ENCODE results near the gene FYB2. TPM values are rescaled to one million over a fixed set of nuclear protein-coding genes. Genes with fewer than 3 reads are reported as not detected.
A peak's percentile ranks its signal among the peaks of the same experiment; 100 is the strongest.
"Not testable (repeated sequence)": the region's sequence is repeated elsewhere in the genome, so short reads cannot be mapped to it uniquely, and the experiment has no call there.

Gene FYB2
- total RNA-seq, 1 experiment from 2014 or later = not detected

DNA sequence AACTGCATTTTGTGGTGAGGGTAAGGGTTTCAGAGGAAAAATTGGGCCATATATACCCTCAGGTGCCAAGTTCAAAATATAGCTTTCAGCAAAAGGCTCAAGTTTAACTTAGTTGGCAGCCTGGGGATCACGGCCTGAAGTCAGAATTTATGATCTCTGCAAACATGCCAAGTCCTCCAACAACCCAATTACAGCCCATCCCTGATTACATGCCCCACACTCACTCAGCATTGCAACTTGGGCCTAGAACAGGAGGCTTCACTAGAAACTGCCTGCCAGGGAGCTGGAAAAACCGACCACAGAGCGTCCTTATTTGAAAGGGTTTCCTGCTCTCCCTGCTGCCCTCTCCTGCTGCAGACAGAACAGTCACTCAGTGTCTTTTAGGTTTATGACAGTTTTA lies 12.4 kb downstream of the FYB2 start:
- DNase-seq (ENCODE audit: low spot score) = no peak
- in situ Hi-C loops (cut with HindIII; ENCODE audit: low sequenced_read_pairs) = no loop called here

DNA sequence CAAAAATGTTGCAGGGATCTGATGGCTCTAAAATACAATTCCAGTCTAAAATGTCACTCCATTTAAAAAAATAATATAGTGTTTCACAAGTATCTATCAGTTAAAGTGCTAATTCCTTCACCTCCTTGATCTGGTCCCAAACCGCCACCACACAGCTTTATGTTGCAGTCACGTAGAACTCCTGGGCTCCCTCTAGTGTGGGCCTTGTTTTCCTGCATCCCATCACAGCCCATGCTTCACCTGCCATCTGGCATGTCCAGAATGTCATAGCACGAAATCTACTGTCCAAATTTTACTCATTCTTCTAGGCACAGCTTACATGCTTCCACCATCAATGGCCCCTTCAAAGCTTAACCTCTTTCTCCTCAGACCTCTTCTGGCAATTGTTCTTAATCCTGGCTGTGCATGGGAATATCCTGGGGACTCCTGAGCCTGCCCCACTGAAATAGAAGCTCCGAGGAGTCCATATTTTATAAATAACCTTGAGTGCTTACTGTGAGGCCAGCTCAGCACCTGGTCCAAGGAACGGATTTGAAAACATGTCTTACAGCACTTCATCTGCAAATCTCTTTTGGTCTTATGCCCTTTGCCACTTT lies 15.5 kb downstream of the FYB2 start:
- in situ Hi-C loops (cut with HindIII; ENCODE audit: low sequenced_read_pairs) = no loop called here
- no peak for DNase-seq (ENCODE audit: low spot score)

DNA sequence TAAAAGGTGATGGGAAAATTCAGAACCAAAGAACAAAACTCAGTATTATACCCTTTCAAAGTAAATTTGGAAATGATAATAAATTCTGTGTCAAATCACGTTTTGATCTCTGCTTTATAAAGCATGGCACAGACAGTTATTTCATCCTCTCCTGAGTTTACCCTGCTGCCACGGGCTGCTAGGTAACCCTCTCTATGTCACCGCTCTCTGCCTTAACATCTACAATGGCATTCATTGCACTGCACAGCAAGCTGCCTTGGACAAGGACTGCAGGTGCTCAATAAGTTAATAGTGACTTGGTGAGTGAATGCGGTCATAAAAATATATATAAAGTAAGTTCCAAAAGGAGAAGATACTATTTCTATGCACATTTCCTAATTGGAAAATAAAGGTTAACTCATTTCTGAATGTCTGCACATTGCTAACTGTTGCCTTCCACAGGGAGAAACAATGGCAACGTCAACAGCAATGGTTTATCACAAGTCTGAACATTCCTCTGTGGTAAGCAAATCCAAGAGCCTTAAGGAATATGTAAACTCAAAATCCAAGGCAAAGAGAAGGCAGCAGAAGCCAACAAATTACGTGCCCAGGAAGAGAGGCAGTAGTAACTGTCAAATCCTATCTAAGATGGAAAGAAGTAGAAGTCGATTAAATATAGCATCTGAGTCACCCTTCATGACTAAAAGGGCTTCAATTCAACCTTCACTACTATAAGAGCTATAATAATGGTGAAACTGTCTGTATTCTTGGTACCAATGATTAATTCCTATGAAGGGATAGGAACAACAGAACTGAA lies 19.4 kb downstream of the FYB2 start:
- in situ Hi-C loops (cut with HindIII; ENCODE audit: low sequenced_read_pairs) = no loop called here
- DNase-seq (ENCODE audit: low spot score) = no peak

DNA sequence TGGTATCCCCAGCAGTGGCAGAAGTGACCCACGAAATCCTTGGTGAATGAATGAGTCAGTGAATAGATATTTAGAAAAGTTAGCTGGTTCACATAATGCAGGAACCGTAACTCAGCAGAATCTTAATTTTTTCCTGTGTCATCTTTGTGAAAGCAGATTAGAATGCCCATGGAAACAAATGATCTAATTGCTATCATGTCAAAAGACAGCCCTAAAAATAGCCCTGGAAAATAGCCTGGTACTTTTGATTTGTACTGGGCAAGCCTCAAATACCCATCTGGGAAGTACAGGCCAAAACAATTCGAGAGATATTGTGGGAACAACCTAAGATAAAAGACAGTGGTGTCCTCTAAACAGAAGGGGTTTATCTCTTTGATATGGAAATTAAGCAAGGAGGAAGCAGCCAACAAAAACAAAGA lies 21.1 kb downstream of the FYB2 start:
- DNase-seq (ENCODE audit: low spot score) = peak; percentile 67

DNA sequence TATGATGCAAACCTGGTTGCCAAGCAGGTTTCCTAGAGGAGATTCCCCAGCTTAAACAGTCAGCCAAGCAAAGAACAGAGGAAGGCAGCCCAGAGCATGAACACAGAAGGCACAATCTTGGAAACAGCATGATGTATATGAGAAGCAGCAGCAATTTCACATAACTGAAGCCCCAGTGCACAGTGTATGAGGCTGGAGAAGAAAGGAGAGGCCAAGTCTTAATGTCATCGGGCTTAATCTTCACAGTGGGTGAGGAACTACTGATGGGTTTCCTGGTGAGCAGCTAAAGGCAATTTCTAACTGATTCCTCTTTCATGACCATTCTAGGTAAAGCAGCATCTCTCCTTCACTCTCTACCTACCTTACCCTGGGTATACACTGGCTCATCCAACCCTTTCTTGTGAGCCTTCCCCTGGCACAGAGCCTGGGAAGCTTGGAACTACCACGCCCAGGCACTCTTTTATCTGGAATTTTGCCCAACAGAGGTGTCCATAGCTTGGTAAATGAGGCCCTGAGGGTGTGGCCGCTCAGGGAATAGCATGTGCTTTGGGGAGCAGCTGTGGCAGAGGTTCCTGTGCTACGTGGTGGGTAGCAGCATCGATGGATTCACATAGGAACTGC lies 22.0 kb downstream of the FYB2 start:
- in situ Hi-C loops (cut with HindIII; ENCODE audit: low sequenced_read_pairs) = no loop called here

More for the DNA sequence above, 21.1 kb downstream of the FYB2 start:
- in situ Hi-C loops (cut with HindIII; ENCODE audit: low sequenced_read_pairs) = no loop called here

DNA sequence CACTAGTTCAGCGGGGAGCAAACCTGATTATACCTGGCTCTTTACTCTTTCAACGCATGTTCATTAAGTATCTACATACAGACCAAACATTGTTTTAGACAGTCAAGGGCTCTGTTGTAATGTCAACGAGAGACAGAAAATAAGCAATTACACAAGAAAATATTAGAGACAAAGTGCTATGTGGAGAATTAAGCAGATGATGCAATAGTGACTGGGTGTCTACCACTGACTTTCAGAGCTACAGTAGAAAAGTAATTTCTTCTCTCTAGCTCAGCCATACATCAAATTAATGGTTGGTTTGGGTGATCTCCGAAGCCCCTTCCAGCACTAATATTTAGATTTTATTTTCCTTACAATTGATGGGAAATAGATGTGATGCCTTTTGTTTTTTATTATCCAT lies 23.3 kb downstream of the FYB2 start:
- in situ Hi-C loops (cut with HindIII; ENCODE audit: low sequenced_read_pairs) = no loop called here
- no peak for DNase-seq (ENCODE audit: low spot score)

More for the DNA sequence above, 22.0 kb downstream of the FYB2 start:
- DNase-seq (ENCODE audit: low spot score) = peak; percentile 20

DNA sequence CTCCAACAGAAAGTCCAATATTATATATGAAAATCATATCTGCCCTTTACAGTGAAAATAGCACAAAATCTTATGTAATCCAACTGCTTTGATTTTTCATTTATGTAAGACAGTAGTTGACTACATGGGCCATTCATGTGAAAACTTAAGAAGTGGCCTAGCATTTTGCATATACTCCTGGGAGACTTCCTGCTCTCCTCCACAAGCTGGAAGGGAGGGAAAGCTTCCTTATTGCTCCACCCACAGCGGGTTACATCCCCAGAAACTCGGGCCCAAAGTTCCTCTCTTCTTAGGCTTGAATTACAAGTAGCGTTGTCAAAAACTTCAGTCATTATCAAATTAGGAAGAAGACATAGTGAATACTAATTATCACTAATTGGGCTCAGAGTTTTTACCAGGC lies 29.2 kb downstream of the FYB2 start:
- DNase-seq (ENCODE audit: low spot score) = no peak
- in situ Hi-C loops (cut with HindIII; ENCODE audit: low sequenced_read_pairs) = no loop called here

DNA sequence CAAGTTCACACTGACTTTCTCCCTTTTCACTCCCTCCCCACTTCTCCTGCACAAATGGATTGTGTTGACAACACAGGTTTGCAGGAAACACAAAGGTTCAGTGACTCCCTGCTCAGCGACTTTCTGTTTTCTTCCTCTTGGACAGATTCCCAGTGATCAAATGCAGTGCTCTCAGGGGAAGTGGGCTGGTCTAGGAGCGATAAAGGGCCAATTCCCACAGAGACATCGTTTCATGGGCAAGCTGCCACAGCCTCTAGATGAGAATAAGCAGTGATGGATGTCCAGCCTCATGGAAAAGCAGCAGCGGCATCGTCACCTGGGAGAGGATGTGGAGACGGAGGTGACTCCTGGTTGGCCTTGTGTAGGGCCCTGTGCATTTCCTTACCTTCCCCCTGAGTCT lies 30.6 kb downstream of the FYB2 start:
- in situ Hi-C loops (cut with HindIII; ENCODE audit: low sequenced_read_pairs) = no loop called here
- DNase-seq (ENCODE audit: low spot score) = no peak

DNA sequence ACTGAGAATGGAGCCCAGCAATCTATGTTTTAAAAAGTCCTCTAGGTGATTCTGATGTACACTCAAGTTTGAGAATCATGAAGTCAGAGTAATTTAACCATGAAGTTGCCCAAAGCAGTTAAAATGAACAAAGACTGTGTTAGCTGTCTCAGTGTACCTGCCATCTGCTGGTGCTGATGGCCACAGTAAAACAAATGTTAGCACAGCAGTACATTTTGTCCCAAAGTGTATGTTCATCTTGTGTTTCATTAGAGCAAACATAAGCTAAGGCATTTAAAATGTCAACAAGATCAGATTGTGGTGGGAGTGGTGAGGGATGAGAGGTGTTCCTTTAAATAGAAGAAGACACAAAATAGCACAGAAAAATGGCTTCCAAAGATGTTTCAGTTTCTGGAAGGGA lies 31.1 kb downstream of the FYB2 start:
- in situ Hi-C loops (cut with HindIII; ENCODE audit: low sequenced_read_pairs) = no loop called here
- peak; percentile 18 for DNase-seq (ENCODE audit: low spot score)

DNA sequence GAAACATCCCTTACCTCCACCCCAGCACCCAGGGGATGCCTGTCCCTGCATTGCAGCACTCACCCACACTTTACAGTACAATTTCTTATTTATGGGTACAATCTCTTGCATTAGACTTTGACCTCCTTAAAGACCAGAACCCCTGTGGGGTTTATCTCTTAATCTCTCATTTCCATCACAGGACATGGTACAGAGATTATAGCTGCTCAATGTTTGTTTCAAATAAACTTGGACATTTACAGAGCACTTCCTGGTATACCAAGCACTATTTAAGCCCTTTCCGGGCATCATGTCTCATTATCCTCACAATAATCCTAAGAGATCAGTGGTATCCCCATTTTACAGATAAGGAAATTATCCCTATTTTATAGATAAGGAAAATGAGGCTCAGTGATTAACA lies 31.9 kb downstream of the FYB2 start:
- DNase-seq (ENCODE audit: low spot score) = no peak

DNA sequence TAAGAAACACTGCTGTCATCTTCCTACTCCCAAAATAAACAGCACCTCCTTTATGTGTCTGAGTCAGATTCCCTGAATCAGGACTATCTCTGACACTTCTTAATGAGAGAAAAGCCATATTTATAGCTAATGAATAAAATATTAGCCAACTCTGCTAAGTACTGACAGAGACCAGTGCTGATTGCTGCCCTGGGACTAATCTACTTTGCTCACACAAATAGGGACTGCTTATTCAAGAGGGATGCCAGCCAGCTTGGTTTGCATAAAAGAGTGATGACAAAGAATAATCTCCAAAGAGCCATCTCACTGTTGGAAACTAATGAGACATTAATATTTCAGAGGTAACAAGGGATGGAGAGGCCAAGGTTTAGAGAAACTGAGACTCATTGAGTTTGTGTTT lies 36.4 kb downstream of the FYB2 start:
- in situ Hi-C loops (cut with HindIII; ENCODE audit: low sequenced_read_pairs) = no loop called here
- no peak for DNase-seq (ENCODE audit: low spot score)

More for the DNA sequence above, 31.9 kb downstream of the FYB2 start:
- in situ Hi-C loops (cut with HindIII; ENCODE audit: low sequenced_read_pairs) = no loop called here

DNA sequence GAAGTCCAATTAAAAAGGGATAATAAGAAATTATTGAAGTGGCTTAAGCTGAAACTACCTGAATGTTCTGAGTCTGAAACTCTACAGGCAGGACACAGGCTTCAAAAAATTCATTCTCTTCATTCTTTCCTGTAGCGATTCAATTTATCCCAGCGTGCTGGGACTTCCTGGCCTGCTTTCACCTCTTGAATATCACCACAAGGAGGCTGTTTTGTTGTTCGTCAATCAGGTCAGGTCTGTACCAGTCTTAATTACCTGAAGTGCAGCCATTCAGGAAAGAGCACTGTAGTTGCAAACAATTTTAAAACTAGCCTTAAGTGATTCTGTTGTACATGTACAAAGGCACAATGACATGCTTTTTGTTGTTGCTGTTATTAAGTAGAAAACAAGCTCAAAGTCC lies 38.4 kb downstream of the FYB2 start:
- DNase-seq (ENCODE audit: low spot score) = no peak
- in situ Hi-C loops (cut with HindIII; ENCODE audit: low sequenced_read_pairs) = no loop called here

DNA sequence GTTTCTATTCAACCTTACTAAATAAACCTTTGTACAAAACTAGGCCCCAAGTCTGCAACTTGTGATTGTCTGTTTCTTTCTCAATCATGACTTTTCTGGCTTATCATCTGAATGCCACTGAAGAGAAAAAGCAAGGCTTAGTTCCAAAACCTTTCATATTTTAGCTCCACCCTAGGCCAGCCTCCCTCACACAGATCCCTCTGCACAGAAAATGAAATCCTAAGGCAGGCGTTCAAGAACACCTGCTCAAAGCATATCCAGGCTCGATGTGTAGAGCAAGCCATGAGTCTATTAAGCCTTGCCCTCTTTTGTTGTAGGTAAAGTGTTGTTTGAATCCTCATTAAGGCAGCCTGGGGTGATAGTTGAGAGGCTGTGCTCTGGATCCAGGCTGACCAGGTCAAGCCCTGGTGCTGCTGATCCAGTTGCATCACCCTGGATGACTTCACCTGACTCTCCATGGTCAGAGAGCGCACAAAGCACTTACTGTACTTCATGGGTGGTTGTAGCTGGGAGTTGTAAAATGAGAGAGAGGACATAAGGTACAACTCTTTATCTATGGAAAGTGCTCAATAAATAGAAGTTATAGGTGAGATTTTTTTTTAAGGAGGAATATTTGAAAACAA lies 39.0 kb downstream of the FYB2 start:
- DNase-seq (ENCODE audit: low spot score) = no peak
- in situ Hi-C loops (cut with HindIII; ENCODE audit: low sequenced_read_pairs) = no loop called here

DNA sequence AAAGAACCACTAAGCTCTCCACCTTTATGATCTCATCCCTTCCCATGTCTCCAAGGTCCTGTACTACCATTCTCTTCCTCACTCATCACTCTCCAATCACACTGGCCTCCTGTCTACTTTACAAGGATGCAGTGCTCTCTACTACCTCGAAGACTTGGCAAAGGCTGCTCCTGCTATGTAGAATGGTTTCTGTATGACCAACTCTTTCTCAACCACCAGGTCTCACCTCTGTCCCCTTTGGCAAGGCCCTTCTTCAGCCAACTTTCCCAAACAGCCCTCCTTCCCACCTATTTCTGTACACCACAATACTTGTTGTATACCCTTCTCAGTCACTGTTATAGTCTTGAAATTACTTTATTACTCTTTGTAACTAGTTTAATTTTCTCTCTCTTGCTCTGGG lies 41.2 kb downstream of the FYB2 start:
- in situ Hi-C loops (cut with HindIII; ENCODE audit: low sequenced_read_pairs) = no loop called here
- no peak for DNase-seq (ENCODE audit: low spot score)

DNA sequence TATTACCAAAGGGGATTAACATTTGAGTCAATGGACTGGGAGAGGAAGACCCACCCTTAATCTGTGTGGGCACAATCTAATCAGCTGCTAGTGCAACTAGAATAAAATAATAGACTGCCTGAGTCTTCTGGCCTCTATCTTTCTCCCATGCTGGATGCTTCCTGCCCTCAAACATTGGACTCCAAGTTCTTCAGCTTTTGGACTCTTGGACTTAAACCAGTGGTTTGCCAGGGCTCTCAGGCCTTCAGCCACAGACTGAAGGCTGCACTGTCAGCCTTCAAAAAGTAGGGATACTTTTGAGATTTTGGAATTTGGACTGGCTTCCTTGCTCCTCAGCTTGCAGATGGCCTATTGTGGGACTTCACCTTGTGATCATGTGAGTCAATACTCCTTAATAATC lies 44.5 kb downstream of the FYB2 start:
- in situ Hi-C loops (cut with HindIII; ENCODE audit: low sequenced_read_pairs); DNase-seq (ENCODE audit: low spot score): not testable (repeated sequence)

DNA sequence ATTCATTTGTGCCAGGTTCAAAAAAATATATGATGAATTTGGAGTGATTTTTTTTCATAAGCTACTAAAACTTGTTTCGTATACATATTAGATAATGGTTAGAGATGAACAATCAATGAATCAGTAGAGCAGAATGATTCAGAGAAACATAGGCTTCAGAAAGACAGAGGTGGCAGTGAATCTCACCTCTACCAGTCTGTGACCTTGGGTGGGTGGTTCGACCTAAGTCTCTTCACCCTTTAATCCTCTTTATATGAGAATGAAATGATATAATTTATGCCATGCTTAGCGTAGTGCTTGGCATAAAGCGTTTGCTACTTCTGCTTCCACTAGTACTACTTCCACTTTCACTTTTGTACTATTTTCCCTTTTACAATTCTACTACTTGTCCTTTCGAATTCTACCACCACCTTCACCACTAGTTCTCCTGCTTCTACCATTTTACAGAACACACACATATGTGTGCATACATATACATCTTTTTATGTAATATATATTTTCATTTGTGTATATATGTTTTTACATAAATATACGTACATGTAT lies 45.1 kb downstream of the FYB2 start:
- no peak for DNase-seq (ENCODE audit: low spot score)
- in situ Hi-C loops (cut with HindIII; ENCODE audit: low sequenced_read_pairs) = no loop called here

DNA sequence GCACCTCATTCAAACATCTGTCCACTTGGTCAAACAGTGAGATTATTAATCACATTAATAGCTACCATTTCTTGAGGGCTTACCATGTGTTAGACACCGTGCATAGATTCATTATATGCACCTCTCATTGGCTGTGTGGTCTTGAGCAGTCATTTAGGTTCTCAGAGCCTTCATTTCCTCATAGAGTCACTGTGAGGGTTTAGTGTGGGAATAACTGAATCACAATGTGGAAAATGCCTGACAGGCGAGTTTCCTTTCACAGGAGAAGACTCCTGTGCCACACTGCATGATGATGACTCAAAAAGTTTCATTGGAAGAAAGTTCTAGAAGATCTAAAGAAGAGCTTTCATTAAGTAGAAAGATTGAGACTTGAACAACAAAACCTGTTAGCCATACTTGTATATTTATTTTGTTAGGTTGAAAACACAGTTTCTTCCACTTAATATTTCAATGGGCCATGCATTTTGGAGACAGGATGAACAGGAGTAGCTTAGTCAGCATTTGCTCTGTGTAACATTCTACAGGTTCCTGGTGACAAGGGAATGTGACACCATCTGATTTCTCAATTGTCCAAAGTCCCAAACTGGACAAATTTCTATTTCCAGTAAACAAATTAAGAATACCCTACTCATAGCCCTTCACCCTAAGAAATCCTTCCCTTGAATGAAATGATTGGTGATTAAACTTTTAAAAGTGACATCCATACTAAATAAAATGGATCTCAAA lies 45.7 kb downstream of the FYB2 start:
- in situ Hi-C loops (cut with HindIII; ENCODE audit: low sequenced_read_pairs) = no loop called here
- no peak for DNase-seq (ENCODE audit: low spot score)

DNA sequence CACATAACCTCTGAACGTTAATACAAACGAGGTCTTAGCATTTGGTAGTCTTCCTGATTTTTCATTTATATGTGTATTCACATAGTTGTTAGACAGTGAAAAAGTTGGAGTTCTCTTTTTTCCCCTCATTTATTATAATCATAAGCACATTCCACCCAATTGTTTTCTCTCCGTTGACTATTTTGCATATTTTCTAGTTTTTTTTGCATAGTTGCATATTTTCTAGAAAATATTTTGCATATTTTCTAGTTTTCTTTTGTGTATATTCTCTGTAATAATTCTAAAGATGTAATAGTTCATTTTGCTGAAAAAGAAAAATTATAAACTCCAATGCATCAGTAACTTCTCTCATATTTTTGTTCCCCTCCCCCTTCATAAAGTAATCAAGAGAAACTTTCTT lies 47.5 kb downstream of the FYB2 start:
- in situ Hi-C loops (cut with HindIII; ENCODE audit: low sequenced_read_pairs) = no loop called here
- DNase-seq (ENCODE audit: low spot score) = no peak

DNA sequence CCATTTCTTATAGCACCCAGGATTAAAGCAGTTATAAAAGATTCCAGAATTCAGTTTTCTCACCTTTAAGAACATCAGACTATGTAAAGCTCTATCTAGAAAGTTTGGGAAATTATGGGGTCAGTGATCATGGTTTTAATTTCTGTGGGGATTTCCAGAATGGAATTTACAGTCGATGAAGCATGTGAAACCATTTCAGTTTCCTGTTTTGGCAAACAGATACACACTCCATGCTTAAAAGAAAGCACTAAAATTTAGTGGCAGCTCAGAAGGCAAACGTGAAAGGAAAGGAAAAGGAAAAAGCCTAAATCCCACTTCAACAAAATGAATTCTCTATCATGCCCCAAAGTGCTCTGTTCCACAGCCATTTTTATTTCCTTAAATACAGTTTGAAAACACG lies 60.4 kb downstream of the FYB2 start:
- in situ Hi-C loops (cut with HindIII; ENCODE audit: low sequenced_read_pairs) = no loop called here

More for the DNA sequence above, 60.4 kb downstream of the FYB2 start:
- no peak for DNase-seq (ENCODE audit: low spot score)
